Keratinocyte (primary cell): Measurements from ENCODE around the gene PPM1H. TPM values are rescaled to one million over a fixed set of nuclear protein-coding genes. Genes with fewer than 3 reads are reported as not detected.

Source experiments
- DNase-seq: peaks from one replicate; pipeline ENCODE4 v3.0.0-alpha.2; 2011; ENCODE audit warnings: low read depth, missing footprints, low spot score
- FAIRE-seq: peaks from 2 replicates; lab custom pipeline; 2011; peaks lifted over from hg19 to GRCh38; lab: Jason Lieb, UNC
- H2AFZ ChIP-seq: 2 replicates; pipeline ENCODE4 v1.6.0; 2012; ENCODE audit warnings: low read length, control low read depth, inconsistent platforms; ENCODE audit not compliant: control insufficient read depth
- H3K27ac ChIP-seq: 2 replicates; pipeline ENCODE4 v1.5.1; 2011; ENCODE audit warnings: low read length; ENCODE audit not compliant: control insufficient read depth, insufficient read depth
- H3K27me3 ChIP-seq: 3 replicates; pipeline ENCODE4 v1.6.0; 2011; ENCODE audit warnings: low read length; ENCODE audit not compliant: control insufficient read depth, insufficient read depth; ENCODE audit errors: extremely low read depth
- H3K36me3 ChIP-seq, 2 experiments: 2 replicates in 1 of 2; 3 replicates in 1 of 2; pipeline ENCODE4 v1.5.1; 2011; ENCODE audit warnings: low read length in 2 of 2, mild to moderate bottlenecking in 1 of 2; ENCODE audit not compliant: control insufficient read depth in 2 of 2, insufficient read depth in 2 of 2; ENCODE audit errors: extremely low read depth in 1 of 2
- H3K4me1 ChIP-seq: 3 replicates; pipeline ENCODE4 v1.5.1; 2011; ENCODE audit warnings: low read length; ENCODE audit not compliant: control insufficient read depth, insufficient read depth; ENCODE audit errors: extremely low read depth
- H3K4me2 ChIP-seq: 3 replicates; pipeline ENCODE4 v1.6.0; 2011; ENCODE audit warnings: low read depth, low read length; ENCODE audit not compliant: control insufficient read depth, insufficient read depth; ENCODE audit errors: extremely low read depth
- H3K4me3 ChIP-seq, 3 experiments: fragments of 200-600 bp in 1 of 3; sonication (generic) in 1 of 3; 2 replicates in 2 of 3; 3 replicates in 1 of 3; pipeline ENCODE4 v1.5.1; 2011 to 2016; ENCODE audit warnings: low read length in 3 of 3, mild to moderate bottlenecking in 3 of 3, control low read depth in 2 of 3, inconsistent platforms in 1 of 3, low read depth in 1 of 3, mixed read lengths in 1 of 3, mixed run types in 1 of 3, moderate library complexity in 1 of 3; ENCODE audit not compliant: control insufficient read depth in 2 of 3, insufficient read depth in 2 of 3; ENCODE audit errors: extremely low read depth in 1 of 3
- H3K79me2 ChIP-seq: 2 replicates; pipeline ENCODE4 v1.6.0; 2012; ENCODE audit warnings: low read length; ENCODE audit not compliant: control insufficient read depth, insufficient read depth
- H3K9ac ChIP-seq: 3 replicates; pipeline ENCODE4 v1.6.0; 2011; ENCODE audit warnings: low read length; ENCODE audit not compliant: control insufficient read depth, insufficient read depth; ENCODE audit errors: extremely low read depth
- H3K9me1 ChIP-seq: 3 replicates; pipeline ENCODE4 v1.6.0; 2011; ENCODE audit warnings: low read length; ENCODE audit not compliant: control insufficient read depth, insufficient read depth; ENCODE audit errors: extremely low read depth
- H3K9me3 ChIP-seq: 2 replicates; pipeline ENCODE4 v1.5.1; 2012; ENCODE audit warnings: low read depth, low read length; ENCODE audit not compliant: control insufficient read depth
- H4K20me1 ChIP-seq: 3 replicates; pipeline ENCODE4 v1.6.0; 2011; ENCODE audit warnings: low read length; ENCODE audit not compliant: control insufficient read depth, insufficient read depth; ENCODE audit errors: extremely low read depth
- EZH2 ChIP-seq: IDR thresholded peaks from one replicate; pipeline ENCODE4 v1.6.1; 2012; ENCODE audit warnings: inconsistent platforms, mild to moderate bottlenecking, low read length, moderate library complexity
- dilution Hi-C: fragments of 300-500 bp; cut with MboI; formaldehyde crosslinking; loops from one replicate; pipeline ENCODE4 v1.7.0; 2020; ENCODE audit warnings: low sequenced_read_pairs; ENCODE audit not compliant: extremely low pct_ligation_motif_present
- polyA plus RNA-seq, 5 experiments: library from polyadenylated mRNA; depleted of rRNA in 3 of 5; stranded (reverse) in 3 of 5; stranded (forward) in 1 of 5; unstranded in 1 of 5; fragments of >200 nt; gene quantifications; 1 replicate in 1 of 5; 2 replicates in 3 of 5; 3 replicates in 1 of 5; pipeline versions ENCODE4 v1.2.1 to v1.2.3, GENCODE V29; 2011 to 2012; ENCODE audit warnings: missing spikeins in 2 of 5, low read depth in 1 of 5, low replicate concordance in 1 of 5
- TF ChIP-seq, protein P1 (sequence below), 3 experiments: IDR thresholded peaks in 1 of 3; conservative IDR thresholded peaks in 1 of 3; optimal IDR thresholded peaks in 1 of 3; 2 replicates in 2 of 3; 3 replicates in 1 of 3; pipeline versions ENCODE3 to v1.5.1; 2011; ENCODE audit warnings: low read length in 3 of 3, mild to moderate bottlenecking in 3 of 3, moderate library complexity in 2 of 3, control low read depth in 1 of 3, inconsistent platforms in 1 of 3; ENCODE audit not compliant: insufficient read depth in 2 of 3; ENCODE audit errors: extremely low read depth in 1 of 3

PPM1H gene
- polyA plus RNA-seq, 1 donor (not counting 4 experiments of a cell fraction or from before 2014, with no cell fraction given) = 0.09 TPM

DNA sequence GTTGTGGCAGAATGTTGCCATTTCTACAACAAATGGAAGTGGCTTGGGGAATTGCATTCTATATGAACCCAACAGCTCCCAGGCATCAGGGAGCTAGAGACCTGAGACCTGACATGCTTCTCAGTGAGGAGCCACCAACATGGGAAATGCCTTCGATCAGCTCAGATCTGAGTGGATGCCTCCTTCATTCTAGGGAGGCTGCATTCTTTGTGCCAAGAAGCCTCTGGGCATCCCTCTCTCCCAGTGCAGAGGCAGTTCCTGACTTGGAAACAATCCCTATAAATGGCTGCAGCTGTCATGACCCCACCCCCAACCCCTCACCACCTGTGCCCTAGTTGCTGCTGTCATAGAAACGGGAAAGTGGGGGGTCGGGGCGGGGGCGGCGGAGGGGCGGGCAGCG, 196.3 kb downstream of the PPM1H start:
- Histone ChIP-seq H3K27me3 (no peaks in the 10 kb centered on the region), H3K27ac (no peak overlapping the region), H3K9ac (no peak overlapping the region), H3K4me2 (no peak overlapping the region), H4K20me1 (no peaks in the 10 kb centered on the region), H3K9me1 (no peaks in the 10 kb centered on the region), H3K36me3 (no peaks in the 10 kb centered on the region), H3K79me2 (no peaks in the 10 kb centered on the region), H3K4me3 (no peak overlapping the region), H2AFZ (no peak overlapping the region), H3K9me3 (no peaks in the 10 kb centered on the region), H3K4me1 (peaks cover 12% of the 10 kb centered on the region)
- FAIRE-seq (no peak), DNase-seq (no peak)
- dilution Hi-C loops = no loop called here
- no peak for TF ChIP-seq EZH2
- TF ChIP-seq, protein P1, sequence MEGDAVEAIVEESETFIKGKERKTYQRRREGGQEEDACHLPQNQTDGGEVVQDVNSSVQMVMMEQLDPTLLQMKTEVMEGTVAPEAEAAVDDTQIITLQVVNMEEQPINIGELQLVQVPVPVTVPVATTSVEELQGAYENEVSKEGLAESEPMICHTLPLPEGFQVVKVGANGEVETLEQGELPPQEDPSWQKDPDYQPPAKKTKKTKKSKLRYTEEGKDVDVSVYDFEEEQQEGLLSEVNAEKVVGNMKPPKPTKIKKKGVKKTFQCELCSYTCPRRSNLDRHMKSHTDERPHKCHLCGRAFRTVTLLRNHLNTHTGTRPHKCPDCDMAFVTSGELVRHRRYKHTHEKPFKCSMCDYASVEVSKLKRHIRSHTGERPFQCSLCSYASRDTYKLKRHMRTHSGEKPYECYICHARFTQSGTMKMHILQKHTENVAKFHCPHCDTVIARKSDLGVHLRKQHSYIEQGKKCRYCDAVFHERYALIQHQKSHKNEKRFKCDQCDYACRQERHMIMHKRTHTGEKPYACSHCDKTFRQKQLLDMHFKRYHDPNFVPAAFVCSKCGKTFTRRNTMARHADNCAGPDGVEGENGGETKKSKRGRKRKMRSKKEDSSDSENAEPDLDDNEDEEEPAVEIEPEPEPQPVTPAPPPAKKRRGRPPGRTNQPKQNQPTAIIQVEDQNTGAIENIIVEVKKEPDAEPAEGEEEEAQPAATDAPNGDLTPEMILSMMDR (optimal IDR thresholded peaks at IDR 0.05 in 1 of 3, IDR thresholded peaks at IDR 0.05 in 1 of 3, conservative IDR thresholded peaks at IDR 0.05 in 1 of 3; ENCODE audit: extremely low read depth in 1 of 3, insufficient read depth in 2 of 3, low read length in 3 of 3) = no peak

DNA sequence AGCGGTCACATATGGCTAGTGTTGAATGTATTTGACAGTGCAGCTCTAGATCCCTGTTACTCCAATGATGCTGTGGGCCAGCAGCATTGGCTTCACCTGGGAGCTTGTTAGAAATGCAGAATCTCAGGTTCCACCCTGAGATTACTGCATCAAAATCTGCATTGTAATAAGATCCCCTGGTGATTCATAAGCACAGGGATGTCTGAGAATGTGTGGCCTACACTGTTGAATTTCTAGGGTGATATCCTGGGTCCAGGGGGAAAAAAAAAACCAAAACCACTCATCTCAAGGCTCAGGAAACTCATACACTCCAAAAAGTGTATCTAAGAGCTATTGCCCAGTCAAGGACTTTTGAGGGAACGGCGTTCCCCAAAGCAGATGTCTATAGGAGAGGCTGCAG, 196.8 kb downstream of the PPM1H start:
- Histone ChIP-seq H3K4me1 (peaks cover 16% of the 10 kb centered on the region), H3K4me2 (no peak overlapping the region), H3K79me2 (no peaks in the 10 kb centered on the region), H3K4me3 (no peak overlapping the region), H3K9ac (no peak overlapping the region), H2AFZ (no peak overlapping the region), H3K27me3 (no peaks in the 10 kb centered on the region), H3K27ac (no peak overlapping the region), H4K20me1 (no peaks in the 10 kb centered on the region), H3K36me3 (no peaks in the 10 kb centered on the region), H3K9me3 (no peaks in the 10 kb centered on the region), H3K9me1 (no peaks in the 10 kb centered on the region)
- TF ChIP-seq, protein P1 (optimal IDR thresholded peaks at IDR 0.05 in 1 of 3, IDR thresholded peaks at IDR 0.05 in 1 of 3, conservative IDR thresholded peaks at IDR 0.05 in 1 of 3; ENCODE audit: extremely low read depth in 1 of 3, insufficient read depth in 2 of 3, low read length in 3 of 3) = no peak
- no peak for TF ChIP-seq EZH2
- DNase-seq (no peak), FAIRE-seq (no peak)
- dilution Hi-C loops = no loop called here
